ENCODE data around the gene CLEC17A.
A peak's percentile ranks its signal among the peaks of the same experiment; 100 is the strongest.
"Not testable (repeated sequence)": the region's sequence is repeated elsewhere in the genome, so short reads cannot be mapped to it uniquely, and the experiment has no call there.

The CLEC17A gene

GRCh38 chr19:14559916-14560775 lies 22.7 kb upstream of the CLEC17A start:
- DNase-seq: no peak

- no peak for DNase-seq
These were observed 22.1 kb upstream of the CLEC17A start for GRCh38 chr19:14560776-14561108.

DNA sequence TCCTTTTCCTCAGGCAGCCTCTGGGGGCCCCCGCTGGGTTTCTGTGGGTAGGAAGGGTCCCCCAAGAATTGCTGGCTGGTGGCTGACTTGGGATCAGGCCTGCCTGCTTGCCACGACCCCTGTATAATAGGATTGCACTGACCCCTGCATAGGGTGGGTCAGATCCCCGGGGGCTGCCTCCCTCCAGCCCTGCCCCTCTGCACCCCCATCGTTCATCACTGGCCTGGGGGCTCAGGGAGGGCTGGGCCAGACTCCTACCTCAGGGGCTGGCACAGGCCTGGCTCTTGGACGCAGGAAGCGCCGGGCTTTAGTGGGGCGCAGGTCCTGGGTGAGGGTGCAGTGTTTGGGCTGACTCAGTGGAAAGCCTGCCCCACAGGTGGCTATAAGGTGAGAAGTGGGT lies 21.6 kb upstream of the CLEC17A start:
- no peak for DNase-seq

- no peak for DNase-seq
These were observed 21.0 kb upstream of the CLEC17A start for GRCh38 chr19:14561847-14562351.

DNA sequence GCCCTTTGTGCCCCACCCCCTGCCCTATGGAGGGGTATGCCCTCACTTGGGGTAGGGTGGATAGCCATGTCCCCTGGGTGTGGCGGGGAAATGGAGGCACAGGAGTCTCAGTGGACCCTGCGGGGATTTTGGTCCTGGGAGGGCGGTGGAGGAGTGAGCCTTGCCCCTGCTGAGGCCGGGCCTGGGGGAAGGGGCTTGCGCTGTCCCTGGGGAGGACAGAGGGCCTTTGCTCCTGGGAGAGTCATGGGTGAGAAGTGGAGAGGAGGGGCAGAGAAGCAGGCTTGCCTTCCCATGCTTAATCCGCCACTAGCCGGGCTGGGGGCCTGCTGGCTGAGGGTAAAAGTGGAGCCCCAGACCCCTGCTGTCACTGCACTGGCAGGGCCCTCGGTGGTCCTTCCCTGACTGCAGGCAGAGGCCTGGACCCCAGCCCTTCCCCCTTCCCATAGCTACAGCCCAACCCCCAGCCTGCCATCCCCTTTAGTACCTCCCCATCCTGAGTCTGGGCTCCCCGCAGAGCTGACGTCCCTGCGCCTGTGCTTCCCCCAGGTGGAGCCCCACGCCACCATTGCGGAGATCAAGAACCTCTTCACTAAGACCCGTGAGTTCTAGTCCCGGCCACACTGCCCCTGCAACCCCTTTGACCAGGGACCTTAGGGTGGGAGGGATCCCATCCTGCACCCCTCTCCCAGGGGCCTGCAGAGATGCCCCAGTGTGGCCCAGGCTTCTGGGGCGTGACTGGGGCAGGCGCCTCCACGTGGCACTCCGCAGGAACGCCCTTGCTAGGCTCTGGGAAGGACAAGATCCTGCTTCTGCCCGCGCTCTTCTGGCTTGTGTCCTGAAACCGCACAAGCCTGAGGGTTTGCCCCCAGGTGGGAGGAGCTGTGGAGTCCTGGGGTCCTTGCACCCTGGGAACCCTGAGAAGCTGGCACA lies 20.0 kb upstream of the CLEC17A start:
- no peak for DNase-seq

GRCh38 chr19:14563590-14563926 lies 19.3 kb upstream of the CLEC17A start:
- no peak for DNase-seq

- peak; percentile 99 for DNase-seq
These were observed 18.8 kb upstream of the CLEC17A start for GRCh38 chr19:14563989-14564651.

DNA sequence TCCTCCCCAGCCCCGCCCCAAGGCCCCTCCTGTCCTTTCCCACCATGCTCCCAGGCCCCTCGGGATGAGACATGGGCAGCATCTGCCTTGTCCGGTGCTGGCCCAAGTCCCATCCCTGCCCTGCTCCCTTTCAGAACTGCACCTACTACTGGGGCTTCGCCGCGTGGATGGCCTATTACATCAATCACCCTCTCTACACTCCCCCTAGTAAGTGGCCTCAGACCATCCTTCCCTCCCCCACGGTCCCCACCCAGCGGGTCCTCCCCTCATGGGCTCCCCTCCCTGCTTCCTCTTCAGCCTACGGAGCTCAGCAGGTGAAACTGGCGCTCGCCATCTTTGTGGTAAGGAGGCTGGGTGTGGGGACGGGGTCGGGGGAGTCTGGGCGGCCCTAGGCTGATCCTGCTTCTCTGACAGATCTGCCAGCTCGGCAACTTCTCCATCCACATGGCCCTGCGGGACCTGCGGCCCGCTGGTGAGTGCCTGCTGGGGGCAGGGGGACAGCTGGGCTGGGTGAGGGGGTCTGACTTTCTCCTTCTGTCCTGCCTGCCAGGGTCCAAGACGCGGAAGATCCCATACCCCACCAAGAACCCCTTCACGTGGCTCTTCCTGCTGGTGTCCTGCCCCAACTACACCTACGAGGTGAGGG lies 18.1 kb upstream of the CLEC17A start:
- not testable (repeated sequence) for DNase-seq

- DNase-seq: no peak
These were observed 17.6 kb upstream of the CLEC17A start for GRCh38 chr19:14565298-14565679.

DNA sequence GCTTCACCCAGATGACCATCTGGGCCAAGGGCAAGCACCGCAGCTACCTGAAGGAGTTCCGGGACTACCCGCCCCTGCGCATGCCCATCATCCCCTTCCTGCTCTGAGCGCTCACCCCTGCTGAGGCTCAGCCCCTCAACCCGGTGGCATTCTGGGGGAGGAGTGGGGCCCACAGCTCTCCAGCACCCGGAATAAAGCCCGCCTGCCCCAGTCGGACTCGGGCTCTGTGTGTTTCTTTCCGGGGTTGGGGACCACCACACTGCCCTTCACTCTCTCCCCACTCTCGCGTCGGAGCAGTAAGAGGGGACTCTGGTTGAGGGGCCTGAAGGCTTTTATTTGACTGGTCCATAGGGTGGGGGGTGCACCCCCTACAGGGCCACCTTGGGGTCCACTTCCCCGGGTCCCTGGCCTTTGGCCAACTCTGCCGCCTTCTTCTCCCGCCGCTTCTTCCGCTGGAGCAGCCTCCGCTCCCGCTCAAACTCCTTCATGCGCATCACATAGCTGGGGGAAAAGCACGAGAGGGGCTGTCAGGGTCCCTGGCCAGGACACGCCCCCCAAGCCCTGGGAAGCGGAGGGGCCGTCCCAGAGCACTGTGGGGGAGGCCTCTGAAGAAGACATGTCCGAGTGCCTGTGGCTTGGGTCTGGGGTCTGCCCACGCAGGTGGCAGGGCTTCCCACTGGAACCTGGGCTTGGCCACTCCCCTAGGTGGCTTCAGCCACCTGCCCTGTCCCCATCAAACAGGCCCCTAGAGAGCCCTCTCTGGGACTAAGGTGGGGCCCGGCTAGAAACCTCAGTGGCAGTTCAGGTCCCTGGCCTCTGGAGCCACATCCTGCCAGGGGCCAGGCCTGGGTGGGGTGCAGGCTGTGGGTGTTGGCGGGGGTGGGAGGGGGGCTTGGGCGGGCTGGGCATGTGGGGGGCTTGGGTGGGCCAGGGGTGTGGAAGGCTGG lies 16.8 kb upstream of the CLEC17A start:
- DNase-seq: no peak

DNA sequence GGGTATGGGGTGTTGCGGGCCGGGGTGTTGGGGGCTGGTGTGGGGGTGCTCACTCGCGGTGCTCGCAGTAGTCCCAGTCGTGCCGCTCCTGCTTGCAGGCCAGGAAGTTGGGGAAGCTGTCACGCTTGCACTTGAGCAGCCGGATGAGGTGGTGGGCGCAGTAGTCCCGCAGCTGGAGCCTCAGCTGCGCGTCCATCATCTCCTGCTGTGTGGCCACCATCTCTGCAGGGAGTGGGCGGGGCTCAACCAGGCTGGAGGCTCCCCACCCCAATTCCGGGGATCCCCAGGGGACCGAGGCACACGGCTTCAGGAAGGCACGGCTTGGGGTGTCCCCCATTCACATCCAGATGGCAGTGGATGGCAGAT lies 16.2 kb upstream of the CLEC17A start:
- no peak for DNase-seq

DNA sequence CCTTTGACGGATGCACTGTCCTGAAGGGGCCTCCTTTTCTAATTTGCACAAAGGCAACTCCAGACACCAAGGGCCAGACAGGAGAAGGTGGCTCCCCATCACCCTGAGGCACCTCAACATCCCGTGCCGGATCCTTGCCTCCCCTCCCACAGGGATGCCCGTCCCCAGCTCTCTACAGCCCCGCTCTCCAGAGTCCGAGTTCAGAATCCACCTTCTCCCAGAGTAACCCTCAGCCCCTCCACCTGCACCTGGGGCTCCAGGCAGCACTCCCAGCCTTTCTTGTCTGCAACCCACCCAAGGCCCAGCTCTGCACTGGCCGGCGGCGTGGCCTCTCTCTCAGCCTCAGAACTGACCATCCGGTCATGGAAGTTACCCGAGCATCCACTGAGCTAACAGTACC lies 15.8 kb upstream of the CLEC17A start:
- DNase-seq: no peak

GRCh38 chr19:14570864-14571527 lies 11.9 kb upstream of the CLEC17A start:
- no peak for DNase-seq

GRCh38 chr19:14571695-14572490 lies 11.0 kb upstream of the CLEC17A start, which contains the start of gene NDUFB7:
NDUFB7 (minus strand) TSS chr19:14572066; CDS start chr19:14572000, 66 bp downstream.
- DNase-seq: peak; percentile 99

- no peak for DNase-seq
These were observed 7.4 kb upstream of the CLEC17A start for GRCh38 chr19:14575428-14575980.

GRCh38 chr19:14576363-14576762 lies 6.5 kb upstream of the CLEC17A start:
- no peak for DNase-seq

- DNase-seq: no peak
These were observed 5.6 kb upstream of the CLEC17A start for GRCh38 chr19:14577264-14577663.

DNA sequence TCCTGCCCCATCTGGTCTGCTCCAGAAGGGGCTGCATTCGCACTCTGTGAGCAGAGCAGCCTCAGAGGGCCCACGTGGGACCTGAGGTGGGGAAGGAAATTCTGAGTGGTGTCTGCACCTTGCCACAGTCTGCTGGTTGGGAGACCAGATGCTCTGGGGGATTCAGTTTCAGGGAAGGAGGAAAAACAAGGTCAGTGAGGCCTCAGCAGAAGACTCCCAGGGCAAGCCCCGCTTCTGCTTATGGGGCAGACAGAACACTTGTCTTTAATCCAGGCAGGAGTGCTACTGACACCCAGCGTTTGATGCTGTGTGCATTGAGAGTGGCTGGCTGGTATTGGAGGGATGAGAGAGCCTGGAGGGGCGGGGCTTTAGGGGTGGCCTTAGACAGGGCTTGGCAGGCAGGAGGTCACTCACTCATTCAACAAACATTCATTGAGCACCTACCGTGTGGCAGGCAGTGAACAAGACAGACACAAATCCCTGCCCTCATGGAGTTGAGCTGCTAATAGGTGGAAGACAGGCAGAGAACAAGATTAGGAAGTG lies 4.9 kb upstream of the CLEC17A start:
- DNase-seq: peak; percentile 92

GRCh38 chr19:14580623-14581237 lies 2.2 kb upstream of the CLEC17A start:
- DNase-seq: peak; percentile 43

All from NCI-H82 (cell line).